NCI-H446 (cell line): ENCODE results near the gene TNS2.

Experiments used
- DNase-seq, 2 experiments: peaks; one replicate each; lab custom pipeline; 2025; lab: John Stamatoyannopoulos, UW

The TNS2 gene

GRCh38 chr12:53113136-53113705 is 63.4 kb downstream of the TNS2 start:
- DNase-seq: no peak

GRCh38 chr12:53113951-53114350 is 64.1 kb downstream of the TNS2 start:
- no peak for DNase-seq
